GM12878 (cell line): ENCODE measurements around the gene C6orf89. TPM values are rescaled to one million over a fixed set of nuclear protein-coding genes. Genes with fewer than 3 reads are reported as not detected.

Experiments used
- ATAC-seq: fragments of 200-7000 bp; cut with Tn5 transposase; 3 replicates; pipeline ENCODE4 v1.9.1; 2020; ENCODE audit warnings: mild to moderate bottlenecking, moderate library complexity
- BruUV-seq: library from RNA; stranded (reverse); fragments of 400-500 nt; replicated peaks from 2 replicates; lab custom pipeline; 2021; lab: Mats Ljungman, UMichigan
- CTCF ChIA-PET: fragments of 300-600 bp; sonication (Branson Sonifier 250); formaldehyde crosslinking; extraction: SDS; loops from one replicate; lab custom pipeline; 2021; ENCODE audit warnings: inconsistent platforms; lab: Yijun Ruan, JAX
- POLR2A ChIA-PET: fragments of 350-600 bp; formaldehyde crosslinking; extraction: SDS; loops from one replicate; lab custom pipeline; 2021; ENCODE audit warnings: inconsistent platforms; lab: Charles Lee
- RAD21 ChIA-PET: fragments of 300-600 bp; sonication (Branson Sonifier 250); formaldehyde crosslinking; loops from one replicate; lab custom pipeline; 2023; ENCODE audit warnings: antibody characterized with exemption; ENCODE audit not compliant: unreplicated experiment; lab: Charles Lee
- SMC1A ChIA-PET: fragments of 300-600 bp; sonication (Branson Sonifier 250); formaldehyde crosslinking; loops from one replicate; lab custom pipeline; 2023; ENCODE audit not compliant: unreplicated experiment, uncharacterized antibody; lab: Charles Lee
- DNase-seq: peaks from one replicate; pipeline ENCODE4 v3.0.0-alpha.2; 2011; ENCODE audit warnings: low read depth, low spot score
- FAIRE-seq: peaks from 3 replicates; lab custom pipeline; 2011; peaks lifted over from hg19 to GRCh38; lab: Jason Lieb, UNC
- H2AFZ ChIP-seq: 2 replicates; pipeline ENCODE4 v1.6.0; 2011; ENCODE audit warnings: low read depth, low read length, control low read depth; ENCODE audit not compliant: control insufficient read depth
- H3K27ac ChIP-seq: 2 replicates; pipeline ENCODE4 v1.5.1; 2011; ENCODE audit warnings: control low read depth; ENCODE audit not compliant: control insufficient read depth, insufficient read depth
- H3K27me3 ChIP-seq, 2 experiments: replicated peaks in 1 of 2; 2 replicates each; pipeline versions ENCODE4 v1.6.0 to v1.6.1; 2011; ENCODE audit warnings: low read length in 1 of 2; ENCODE audit not compliant: control insufficient read depth in 2 of 2, insufficient read depth in 2 of 2
- H3K36me3 ChIP-seq, 2 experiments: 2 replicates each; pipeline ENCODE4 v1.5.1; 2011; ENCODE audit warnings: low read length in 1 of 2; ENCODE audit not compliant: control insufficient read depth in 2 of 2, insufficient read depth in 2 of 2
- H3K4me1 ChIP-seq: 2 replicates; pipeline ENCODE4 v1.6.1; 2011; ENCODE audit warnings: mild to moderate bottlenecking, low read length, moderate library complexity, mixed read lengths; ENCODE audit not compliant: control insufficient read depth, insufficient read depth
- H3K4me2 ChIP-seq: 2 replicates; pipeline ENCODE4 v1.6.0; 2011; ENCODE audit warnings: control low read depth; ENCODE audit not compliant: control insufficient read depth, insufficient read depth
- H3K4me3 ChIP-seq: fragments of 200-600 bp; sonication (generic); 2 replicates; pipeline ENCODE4 v1.5.1; 2016
- H3K79me2 ChIP-seq: 2 replicates; pipeline ENCODE4 v1.6.0; 2011; ENCODE audit warnings: low read length; ENCODE audit not compliant: control insufficient read depth, insufficient read depth
- H3K9ac ChIP-seq: 2 replicates; pipeline ENCODE4 v1.8.0; 2011; ENCODE audit warnings: low read length, control low read depth, mixed read lengths; ENCODE audit not compliant: control insufficient read depth, insufficient read depth
- H3K9me3 ChIP-seq: replicated peaks from 3 replicates; pipeline ENCODE4 v1.5.1; 2011; ENCODE audit warnings: mild to moderate bottlenecking, low read length; ENCODE audit not compliant: control insufficient read depth, insufficient read depth
- H4K20me1 ChIP-seq: 2 replicates; pipeline ENCODE4 v1.6.0; 2011; ENCODE audit not compliant: control insufficient read depth, insufficient read depth
- CHD2 ChIP-seq: IDR thresholded peaks from 2 replicates; pipeline ENCODE4 v1.6.1; 2011; ENCODE audit warnings: low read depth, low read length, improper control_type of control experiment, borderline replicate concordance
- FOXK2 ChIP-seq: fragments of 450-650 bp; IDR thresholded peaks from 2 replicates; pipeline ENCODE4 v1.6.1; 2017; ENCODE audit warnings: mild to moderate bottlenecking, moderate library complexity
- GABPA ChIP-seq: IDR thresholded peaks from 2 replicates; pipeline ENCODE4 v1.6.1; 2014; ENCODE audit warnings: antibody characterized with exemption, low read depth, mild to moderate bottlenecking, inconsistent platforms
- IKZF1 ChIP-seq: fragments of 450-650 bp; conservative IDR thresholded peaks from 2 replicates; pipeline ENCODE4 v1.6.1; 2017; ENCODE audit warnings: antibody characterized with exemption, mild to moderate bottlenecking
- MTA3 ChIP-seq: IDR thresholded peaks from 2 replicates; pipeline ENCODE4 v1.6.1; 2012; ENCODE audit warnings: low read length, inconsistent platforms, borderline replicate concordance
- NRF1 ChIP-seq: conservative IDR thresholded peaks from 2 replicates; pipeline ENCODE4 v1.6.1; 2011; ENCODE audit warnings: mild to moderate bottlenecking, low read depth, low read length, improper control_type of control experiment
- PML ChIP-seq: IDR thresholded peaks from 2 replicates; pipeline ENCODE4 v1.6.1; 2012; ENCODE audit warnings: low read length, inconsistent platforms
- POU2F2 ChIP-seq: IDR thresholded peaks from 3 replicates; pipeline ENCODE4 v1.6.1; 2011; ENCODE audit warnings: low read depth, mild to moderate bottlenecking, low read length, borderline replicate concordance
- RBBP5 ChIP-seq: fragments of 200-600 bp; sonication (generic); conservative IDR thresholded peaks from 2 replicates; pipeline ENCODE4 v1.6.1; 2016
- SRF ChIP-seq, 2 experiments: IDR thresholded peaks; 2 replicates each; pipeline ENCODE4 v1.6.1; 2011; ENCODE audit warnings: low read depth in 2 of 2, low read length in 2 of 2, mild to moderate bottlenecking in 1 of 2, moderate library complexity in 1 of 2
- TAF1 ChIP-seq: IDR thresholded peaks from 2 replicates; pipeline ENCODE4 v1.6.1; 2011; ENCODE audit warnings: mild to moderate bottlenecking, low read depth, low read length, borderline replicate concordance
- WGBS: methylation state at CpG from one replicate; pipeline ENCODE4 v1.1.6; 2016; ENCODE audit warnings: low lambda C conversion rate; ENCODE audit not compliant: insufficient replicate concordance, insufficient coverage; ENCODE audit errors: missing lambda C conversion rate; 5-methylcytosine and 5-hydroxymethylcytosine counted together
- in situ Hi-C: fragments of 300-500 bp; cut with MboI; formaldehyde crosslinking; loops from 9 replicates; pipeline ENCODE4 v1.14.3; 2018; ENCODE audit warnings: mixed read lengths
- intact Hi-C: fragments of 100-400 bp; cut with micrococcal nuclease; formaldehyde crosslinking; loops from one replicate; pipeline ENCODE4 v1.14.2; 2022; ENCODE audit not compliant: unreplicated experiment
- polyA plus RNA-seq, 11 experiments: library from polyadenylated mRNA; depleted of rRNA in 4 of 11; unstranded in 6 of 11; stranded (reverse) in 5 of 11; fragments of >200 nt; fragmentation: Nextera tagmentation in 4 of 11; fragmentation: Illumina TruSeq in 1 of 11; extraction: Ambion mirVana in 4 of 11; extraction: Trizol in 1 of 11; gene quantifications; 1 replicate in 1 of 11; 2 replicates in 10 of 11; pipeline versions ENCODE4 v1.2.1 to v1.2.3, GENCODE V29; 2011 to 2016; ENCODE audit warnings: inconsistent platforms in 2 of 11, missing spikeins in 2 of 11, low read depth in 1 of 11
- total RNA-seq, 4 experiments: library from RNA; depleted of rRNA in 3 of 4; stranded (reverse); fragments of >200 nt in 3 of 4; fragmentation: Illumina TruSeq in 1 of 4; extraction: Trizol in 1 of 4; gene quantifications; 2 replicates each; pipeline versions ENCODE4 v1.2.1 to v1.2.3, GENCODE V29; 2013 to 2021
- TF ChIP-seq, protein P1 (sequence below): fragments of 450-650 bp; IDR thresholded peaks from 2 replicates; pipeline ENCODE4 v1.6.1; 2018; ENCODE audit warnings: borderline replicate concordance, mild to moderate bottlenecking; ENCODE audit not compliant: partially characterized antibody
- TF ChIP-seq, protein P2 (sequence below), 3 experiments: IDR thresholded peaks in 2 of 3; conservative IDR thresholded peaks in 1 of 3; 2 replicates each; pipeline ENCODE4 v1.5.1; 2011; ENCODE audit warnings: low read depth in 3 of 3, low read length in 3 of 3, mild to moderate bottlenecking in 3 of 3, control low read depth in 2 of 3, moderate library complexity in 2 of 3, inconsistent platforms in 1 of 3, mixed read lengths in 1 of 3; ENCODE audit not compliant: control insufficient read depth in 2 of 3, insufficient read depth in 1 of 3; ENCODE audit errors: extremely low read depth in 1 of 3
- TF ChIP-seq, protein P3 (sequence below): fragments of 450-650 bp; IDR thresholded peaks from 2 replicates; pipeline ENCODE4 v1.6.1; 2016; ENCODE audit warnings: mild to moderate bottlenecking
- TF ChIP-seq, protein P4 (sequence below): IDR thresholded peaks from 2 replicates; pipeline ENCODE4 v1.6.1; 2012; ENCODE audit warnings: low read depth, low read length, improper control_type of control experiment
- TF ChIP-seq, protein P5 (sequence below): IDR thresholded peaks from 2 replicates; pipeline ENCODE4 v1.6.1; 2012; ENCODE audit warnings: low read length, inconsistent platforms

Gene C6orf89
- total and polyA plus RNA-seq, 10 of the 15 experiments (the other 5 are each of a cell fraction or from before 2014, with no cell fraction given), result 10.8 to 42.7 (median 28.6) TPM

DNA sequence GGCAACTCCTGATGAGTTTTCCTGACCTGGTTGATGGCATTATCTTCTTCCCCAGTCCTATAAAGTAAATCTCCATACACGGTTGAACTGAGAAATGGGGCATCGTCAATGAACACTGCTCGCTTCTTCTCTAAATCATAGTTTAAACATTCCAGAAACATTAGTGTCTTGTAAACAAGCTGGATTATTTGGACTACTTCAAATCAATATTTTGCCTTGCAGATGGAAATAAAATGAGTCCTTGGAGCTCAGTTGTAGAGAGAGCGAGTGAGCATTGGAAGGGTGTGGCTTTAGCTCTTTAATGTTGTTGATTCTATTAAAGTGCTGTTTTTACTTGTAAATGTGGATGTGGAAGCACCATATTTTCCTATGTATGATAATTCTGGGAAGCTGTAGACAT, 18.4 kb downstream of the C6orf89 start:
- no peaks in the 10 kb centered on the region for H3K79me2 ChIP-seq
- no peaks in the 10 kb centered on the region for H3K9me3 ChIP-seq
- no peaks in the 10 kb centered on the region for H3K27me3 ChIP-seq
- H3K4me3 ChIP-seq, result no peak overlapping the region
- RAD21 ChIA-PET, result interaction anchor here (1.2 kb wide), 1 partner anchor 114 kb away, joined by 6 read pairs; no protein-coding TSS in a partner anchor
- WGBS, result 99% methylated on average over 4 of the region's 4 CpGs
- POLR2A ChIA-PET, result no interaction called here
- SMC1A ChIA-PET, result interaction anchor here (1.1 to 1.5 kb wide), 3 partner anchors 10 to 32 kb away, joined by 3 to 5 read pairs (median 4); no protein-coding TSS in a partner anchor
- ATAC-seq (no peak), FAIRE-seq (no peak), DNase-seq (no peak)
- no peak overlapping the region for H2AFZ ChIP-seq
- CTCF ChIA-PET, result interaction anchor here (0.8 to 2.3 kb wide), 3 partner anchors 8 to 138 kb away, joined by 3 to 8 read pairs (median 4); no protein-coding TSS in a partner anchor
- in situ Hi-C loops, result no loop called here
- no peak overlapping the region for H3K27ac ChIP-seq
- no TSS peak for BruUV-seq
- no peaks in the 10 kb centered on the region for H3K4me1 ChIP-seq
- H3K36me3 ChIP-seq, result peaks cover 3 to 9% of the 10 kb centered on the region in 2 experiments; a peak in 3 of 4 replicates
- no peak overlapping the region for H3K9ac ChIP-seq
- intact Hi-C loops, result no loop called here
- H4K20me1 ChIP-seq, result no peaks in the 10 kb centered on the region
- H3K4me2 ChIP-seq, result no peak overlapping the region
- TF ChIP-seq, protein P1, sequence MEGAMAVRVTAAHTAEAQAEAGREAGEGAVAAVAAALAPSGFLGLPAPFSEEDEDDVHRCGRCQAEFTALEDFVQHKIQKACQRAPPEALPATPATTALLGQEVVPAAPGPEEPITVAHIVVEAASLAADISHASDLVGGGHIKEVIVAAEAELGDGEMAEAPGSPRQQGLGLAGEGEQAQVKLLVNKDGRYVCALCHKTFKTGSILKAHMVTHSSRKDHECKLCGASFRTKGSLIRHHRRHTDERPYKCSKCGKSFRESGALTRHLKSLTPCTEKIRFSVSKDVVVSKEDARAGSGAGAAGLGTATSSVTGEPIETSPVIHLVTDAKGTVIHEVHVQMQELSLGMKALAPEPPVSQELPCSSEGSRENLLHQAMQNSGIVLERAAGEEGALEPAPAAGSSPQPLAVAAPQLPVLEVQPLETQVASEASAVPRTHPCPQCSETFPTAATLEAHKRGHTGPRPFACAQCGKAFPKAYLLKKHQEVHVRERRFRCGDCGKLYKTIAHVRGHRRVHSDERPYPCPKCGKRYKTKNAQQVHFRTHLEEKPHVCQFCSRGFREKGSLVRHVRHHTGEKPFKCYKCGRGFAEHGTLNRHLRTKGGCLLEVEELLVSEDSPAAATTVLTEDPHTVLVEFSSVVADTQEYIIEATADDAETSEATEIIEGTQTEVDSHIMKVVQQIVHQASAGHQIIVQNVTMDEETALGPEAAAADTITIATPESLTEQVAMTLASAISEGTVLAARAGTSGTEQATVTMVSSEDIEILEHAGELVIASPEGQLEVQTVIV, result no peak
- no peak for TF ChIP-seq FOXK2
- TF ChIP-seq IKZF1, result no peak
- no peak for TF ChIP-seq MTA3
- TF ChIP-seq RBBP5, result no peak
- TF ChIP-seq, protein P2, sequence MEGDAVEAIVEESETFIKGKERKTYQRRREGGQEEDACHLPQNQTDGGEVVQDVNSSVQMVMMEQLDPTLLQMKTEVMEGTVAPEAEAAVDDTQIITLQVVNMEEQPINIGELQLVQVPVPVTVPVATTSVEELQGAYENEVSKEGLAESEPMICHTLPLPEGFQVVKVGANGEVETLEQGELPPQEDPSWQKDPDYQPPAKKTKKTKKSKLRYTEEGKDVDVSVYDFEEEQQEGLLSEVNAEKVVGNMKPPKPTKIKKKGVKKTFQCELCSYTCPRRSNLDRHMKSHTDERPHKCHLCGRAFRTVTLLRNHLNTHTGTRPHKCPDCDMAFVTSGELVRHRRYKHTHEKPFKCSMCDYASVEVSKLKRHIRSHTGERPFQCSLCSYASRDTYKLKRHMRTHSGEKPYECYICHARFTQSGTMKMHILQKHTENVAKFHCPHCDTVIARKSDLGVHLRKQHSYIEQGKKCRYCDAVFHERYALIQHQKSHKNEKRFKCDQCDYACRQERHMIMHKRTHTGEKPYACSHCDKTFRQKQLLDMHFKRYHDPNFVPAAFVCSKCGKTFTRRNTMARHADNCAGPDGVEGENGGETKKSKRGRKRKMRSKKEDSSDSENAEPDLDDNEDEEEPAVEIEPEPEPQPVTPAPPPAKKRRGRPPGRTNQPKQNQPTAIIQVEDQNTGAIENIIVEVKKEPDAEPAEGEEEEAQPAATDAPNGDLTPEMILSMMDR (IDR thresholded peaks at IDR 0.05 in 2 of 3, conservative IDR thresholded peaks at IDR 0.05 in 1 of 3; ENCODE audit: control insufficient read depth in 2 of 3, extremely low read depth in 1 of 3, insufficient read depth in 1 of 3, low read depth in 3 of 3, low read length in 3 of 3), result no peak
- TF ChIP-seq, protein P3, sequence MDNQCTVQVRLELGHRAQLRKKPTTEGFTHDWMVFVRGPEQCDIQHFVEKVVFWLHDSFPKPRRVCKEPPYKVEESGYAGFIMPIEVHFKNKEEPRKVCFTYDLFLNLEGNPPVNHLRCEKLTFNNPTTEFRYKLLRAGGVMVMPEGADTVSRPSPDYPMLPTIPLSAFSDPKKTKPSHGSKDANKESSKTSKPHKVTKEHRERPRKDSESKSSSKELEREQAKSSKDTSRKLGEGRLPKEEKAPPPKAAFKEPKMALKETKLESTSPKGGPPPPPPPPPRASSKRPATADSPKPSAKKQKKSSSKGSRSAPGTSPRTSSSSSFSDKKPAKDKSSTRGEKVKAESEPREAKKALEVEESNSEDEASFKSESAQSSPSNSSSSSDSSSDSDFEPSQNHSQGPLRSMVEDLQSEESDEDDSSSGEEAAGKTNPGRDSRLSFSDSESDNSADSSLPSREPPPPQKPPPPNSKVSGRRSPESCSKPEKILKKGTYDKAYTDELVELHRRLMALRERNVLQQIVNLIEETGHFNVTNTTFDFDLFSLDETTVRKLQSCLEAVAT, result no peak
- TF ChIP-seq, protein P4, sequence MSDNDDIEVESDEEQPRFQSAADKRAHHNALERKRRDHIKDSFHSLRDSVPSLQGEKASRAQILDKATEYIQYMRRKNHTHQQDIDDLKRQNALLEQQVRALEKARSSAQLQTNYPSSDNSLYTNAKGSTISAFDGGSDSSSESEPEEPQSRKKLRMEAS, result no peak
- TF ChIP-seq PML, result no peak
- TF ChIP-seq POU2F2, result no peak
- TF ChIP-seq, protein P5, sequence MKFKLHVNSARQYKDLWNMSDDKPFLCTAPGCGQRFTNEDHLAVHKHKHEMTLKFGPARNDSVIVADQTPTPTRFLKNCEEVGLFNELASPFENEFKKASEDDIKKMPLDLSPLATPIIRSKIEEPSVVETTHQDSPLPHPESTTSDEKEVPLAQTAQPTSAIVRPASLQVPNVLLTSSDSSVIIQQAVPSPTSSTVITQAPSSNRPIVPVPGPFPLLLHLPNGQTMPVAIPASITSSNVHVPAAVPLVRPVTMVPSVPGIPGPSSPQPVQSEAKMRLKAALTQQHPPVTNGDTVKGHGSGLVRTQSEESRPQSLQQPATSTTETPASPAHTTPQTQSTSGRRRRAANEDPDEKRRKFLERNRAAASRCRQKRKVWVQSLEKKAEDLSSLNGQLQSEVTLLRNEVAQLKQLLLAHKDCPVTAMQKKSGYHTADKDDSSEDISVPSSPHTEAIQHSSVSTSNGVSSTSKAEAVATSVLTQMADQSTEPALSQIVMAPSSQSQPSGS, result no peak
- no peak for TF ChIP-seq NRF1
- TF ChIP-seq GABPA, result no peak
- TF ChIP-seq SRF (IDR thresholded peaks at IDR 0.05; ENCODE audit: low read depth in 2 of 2, low read length in 2 of 2), result no peak
- TF ChIP-seq TAF1, result no peak
- TF ChIP-seq CHD2, result no peak
